ENCODE data around the gene PPP1R12A. TPM values are rescaled to one million over a fixed set of nuclear protein-coding genes. Genes with fewer than 3 reads are reported as not detected.

Gene PPP1R12A
- polyA plus RNA-seq (2011; rRNA removed) (48.5 and 74.8 TPM in 2 replicates), polyA plus RNA-seq (2017; fragmentation: RNase III; extraction: RNeasy Plus Mini Kit Qiagen cat#74134 plus additional on column Dnase treatment) (28.0 to 32.0 TPM (median 29.4 TPM) in 3 replicates), polyA minus RNA-seq (2011; rRNA and poly(A)+ RNA removed) (80.9 and 86.0 TPM in 2 replicates)
- polyA plus RNA-seq (2012; cell fraction: cytosol; rRNA removed): 10.9 TPM in 2 replicates
- polyA plus RNA-seq (2012; cell fraction: nucleus; rRNA removed): 14.0 and 15.0 TPM in 2 replicates

- 1% methylated on average over 24 of the region's 44 CpGs for WGBS (ENCODE audit: missing lambda C conversion rate)
- ATAC-seq (peak; percentile 95), DNase-seq (ENCODE audit: low read depth in 1 of 2, low spot score in 1 of 2) (peak; percentile 81 to 98), FAIRE-seq (no peak)
- ChIA-PET POLR2A (interaction anchor here (1.1 to 1.7 kb wide), 3 partner anchors 12 to 49 kb away, joined by 3 to 9 read pairs (median 3); no protein-coding TSS in a partner anchor), CTCF (interaction anchor here (0.7 to 0.9 kb wide), 2 partner anchors 47 to 49 kb away, joined by 3 read pairs; no protein-coding TSS in a partner anchor)
- no peaks in the 10 kb centered on the region for H3K9me3 ChIP-seq
- H3K4me2 ChIP-seq: peak within 1 kb of the TSS; percentile 91
- H3K4me3 ChIP-seq: peak within 1 kb of the TSS; percentile 66
- TF ChIP-seq, protein P1, sequence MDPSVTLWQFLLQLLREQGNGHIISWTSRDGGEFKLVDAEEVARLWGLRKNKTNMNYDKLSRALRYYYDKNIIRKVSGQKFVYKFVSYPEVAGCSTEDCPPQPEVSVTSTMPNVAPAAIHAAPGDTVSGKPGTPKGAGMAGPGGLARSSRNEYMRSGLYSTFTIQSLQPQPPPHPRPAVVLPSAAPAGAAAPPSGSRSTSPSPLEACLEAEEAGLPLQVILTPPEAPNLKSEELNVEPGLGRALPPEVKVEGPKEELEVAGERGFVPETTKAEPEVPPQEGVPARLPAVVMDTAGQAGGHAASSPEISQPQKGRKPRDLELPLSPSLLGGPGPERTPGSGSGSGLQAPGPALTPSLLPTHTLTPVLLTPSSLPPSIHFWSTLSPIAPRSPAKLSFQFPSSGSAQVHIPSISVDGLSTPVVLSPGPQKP (IDR thresholded peaks at IDR 0.05; ENCODE audit: low read depth, low read length): no peak
- TF ChIP-seq HEYL (CRISPR knock-in tag; IDR thresholded peaks at IDR 0.05) (no peak), EHF (CRISPR knock-in tag; IDR thresholded peaks at IDR 0.05) (peak; percentile 54; the same call in 1 of the 2 replicates), TFCP2L1 (CRISPR knock-in tag; IDR thresholded peaks at IDR 0.05) (no peak), NR3C1 (IDR thresholded peaks at IDR 0.05) (no peak), POLR2A (IDR thresholded peaks at IDR 0.05; ENCODE audit: low read length) (peak; percentile 92), BHLHE40 (IDR thresholded peaks at IDR 0.05; ENCODE audit: low read depth, low read length) (no peak), CHD4 (IDR thresholded peaks at IDR 0.05; ENCODE audit: borderline replicate concordance) (no peak), GATA3 (IDR thresholded peaks at IDR 0.05; ENCODE audit: borderline replicate concordance) (peak; percentile 60; the same call in 1 of the 2 replicates), POLR2AphosphoS2 (conservative IDR thresholded peaks at IDR 0.05; ENCODE audit: low read length) (no peak), CHD2 (IDR thresholded peaks at IDR 0.05; ENCODE audit: low read length, partially characterized antibody) (peak; percentile 89), CBX8 (IDR thresholded peaks at IDR 0.05) (no peak), SREBF2 (IDR thresholded peaks at IDR 0.05) (no peak), E2F6 (IDR thresholded peaks at IDR 0.05; ENCODE audit: borderline replicate concordance, low read depth) (0 out of 2 replicates have a peak, but pooled peaks have one; percentile 26), JUN (IDR thresholded peaks at IDR 0.05) (peak; percentile 72 to 76; a peak in 4 of 5 replicates), ZFP36 (IDR thresholded peaks at IDR 0.05; ENCODE audit: borderline replicate concordance, partially characterized antibody) (no peak), ZC3H11A (IDR thresholded peaks at IDR 0.05) (no peak), PBX3 (IDR thresholded peaks at IDR 0.05) (peak; percentile 66), PHF8 (IDR thresholded peaks at IDR 0.05; ENCODE audit: borderline replicate concordance, low read depth) (peak; percentile 93), BCL3 (IDR thresholded peaks at IDR 0.05) (peak; percentile 95), RAD21 (conservative IDR thresholded peaks at IDR 0.05 in 1 of 2, IDR thresholded peaks at IDR 0.05 in 1 of 2) (peak in 1 of 2 experiments; percentile 22; a peak in 2 of 5 replicates)
- TF ChIP-seq, protein P2, sequence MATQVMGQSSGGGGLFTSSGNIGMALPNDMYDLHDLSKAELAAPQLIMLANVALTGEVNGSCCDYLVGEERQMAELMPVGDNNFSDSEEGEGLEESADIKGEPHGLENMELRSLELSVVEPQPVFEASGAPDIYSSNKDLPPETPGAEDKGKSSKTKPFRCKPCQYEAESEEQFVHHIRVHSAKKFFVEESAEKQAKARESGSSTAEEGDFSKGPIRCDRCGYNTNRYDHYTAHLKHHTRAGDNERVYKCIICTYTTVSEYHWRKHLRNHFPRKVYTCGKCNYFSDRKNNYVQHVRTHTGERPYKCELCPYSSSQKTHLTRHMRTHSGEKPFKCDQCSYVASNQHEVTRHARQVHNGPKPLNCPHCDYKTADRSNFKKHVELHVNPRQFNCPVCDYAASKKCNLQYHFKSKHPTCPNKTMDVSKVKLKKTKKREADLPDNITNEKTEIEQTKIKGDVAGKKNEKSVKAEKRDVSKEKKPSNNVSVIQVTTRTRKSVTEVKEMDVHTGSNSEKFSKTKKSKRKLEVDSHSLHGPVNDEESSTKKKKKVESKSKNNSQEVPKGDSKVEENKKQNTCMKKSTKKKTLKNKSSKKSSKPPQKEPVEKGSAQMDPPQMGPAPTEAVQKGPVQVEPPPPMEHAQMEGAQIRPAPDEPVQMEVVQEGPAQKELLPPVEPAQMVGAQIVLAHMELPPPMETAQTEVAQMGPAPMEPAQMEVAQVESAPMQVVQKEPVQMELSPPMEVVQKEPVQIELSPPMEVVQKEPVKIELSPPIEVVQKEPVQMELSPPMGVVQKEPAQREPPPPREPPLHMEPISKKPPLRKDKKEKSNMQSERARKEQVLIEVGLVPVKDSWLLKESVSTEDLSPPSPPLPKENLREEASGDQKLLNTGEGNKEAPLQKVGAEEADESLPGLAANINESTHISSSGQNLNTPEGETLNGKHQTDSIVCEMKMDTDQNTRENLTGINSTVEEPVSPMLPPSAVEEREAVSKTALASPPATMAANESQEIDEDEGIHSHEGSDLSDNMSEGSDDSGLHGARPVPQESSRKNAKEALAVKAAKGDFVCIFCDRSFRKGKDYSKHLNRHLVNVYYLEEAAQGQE (IDR thresholded peaks at IDR 0.05): peak; percentile 88
- TF ChIP-seq, protein P3, sequence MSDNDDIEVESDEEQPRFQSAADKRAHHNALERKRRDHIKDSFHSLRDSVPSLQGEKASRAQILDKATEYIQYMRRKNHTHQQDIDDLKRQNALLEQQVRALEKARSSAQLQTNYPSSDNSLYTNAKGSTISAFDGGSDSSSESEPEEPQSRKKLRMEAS (IDR thresholded peaks at IDR 0.05): peak; percentile 76
- peaks cover 28% of the 10 kb centered on the region for H3K4me1 ChIP-seq
- peak within 1 kb of the TSS; percentile 87 to 99 for H3K27ac ChIP-seq
Measured at GRCh38 chr12:79935021-79935623, at the start of gene PPP1R12A. Gene PPP1R12A (minus strand): TSS chr12:79935097. CDS start chr12:79934931, 166 bp downstream.
